CD4-positive, alpha-beta T cell treated with Interleukin-12 subunit alpha and Interleukin-12 subunit beta, for 1 hour (primary cell): ENCODE measurements around the gene ICOSLG.
"Not testable (repeated sequence)": the region's sequence is repeated elsewhere in the genome, so short reads cannot be mapped to it uniquely, and the experiment has no call there.

ENCODE experiments used
- DNase-seq: peaks from one replicate; pipeline ENCODE4 v3.0.0-alpha.2; 2020

Gene ICOSLG, protein sequence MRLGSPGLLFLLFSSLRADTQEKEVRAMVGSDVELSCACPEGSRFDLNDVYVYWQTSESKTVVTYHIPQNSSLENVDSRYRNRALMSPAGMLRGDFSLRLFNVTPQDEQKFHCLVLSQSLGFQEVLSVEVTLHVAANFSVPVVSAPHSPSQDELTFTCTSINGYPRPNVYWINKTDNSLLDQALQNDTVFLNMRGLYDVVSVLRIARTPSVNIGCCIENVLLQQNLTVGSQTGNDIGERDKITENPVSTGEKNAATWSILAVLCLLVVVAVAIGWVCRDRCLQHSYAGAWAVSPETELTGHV

DNA sequence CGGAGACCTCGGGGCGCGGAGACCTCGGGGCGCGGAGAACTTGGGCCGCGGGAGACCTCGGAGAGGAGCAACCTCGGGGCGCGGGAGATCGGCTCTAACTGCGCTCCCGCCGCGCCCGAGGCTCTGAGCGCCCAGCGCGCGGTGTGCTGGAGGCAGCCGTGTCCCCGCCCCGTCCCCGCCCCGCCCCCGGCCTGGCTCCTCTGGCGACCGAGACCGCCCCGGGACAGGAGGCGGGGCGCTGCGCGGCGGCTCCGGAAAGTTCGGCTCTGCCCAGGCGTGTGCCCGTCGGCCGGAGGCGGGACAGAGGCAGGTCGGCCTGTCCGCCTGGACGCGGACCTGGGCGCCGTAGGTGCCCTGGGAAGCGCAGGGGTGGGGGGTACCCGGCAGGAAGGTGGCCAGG, at the start of gene ICOSLG:
Gene ICOSLG (minus strand): TSS at position 102 of the 400 bp plus-strand sequence. CDS start 126 bp downstream, outside the sequence.
- not testable (repeated sequence) for DNase-seq

DNA sequence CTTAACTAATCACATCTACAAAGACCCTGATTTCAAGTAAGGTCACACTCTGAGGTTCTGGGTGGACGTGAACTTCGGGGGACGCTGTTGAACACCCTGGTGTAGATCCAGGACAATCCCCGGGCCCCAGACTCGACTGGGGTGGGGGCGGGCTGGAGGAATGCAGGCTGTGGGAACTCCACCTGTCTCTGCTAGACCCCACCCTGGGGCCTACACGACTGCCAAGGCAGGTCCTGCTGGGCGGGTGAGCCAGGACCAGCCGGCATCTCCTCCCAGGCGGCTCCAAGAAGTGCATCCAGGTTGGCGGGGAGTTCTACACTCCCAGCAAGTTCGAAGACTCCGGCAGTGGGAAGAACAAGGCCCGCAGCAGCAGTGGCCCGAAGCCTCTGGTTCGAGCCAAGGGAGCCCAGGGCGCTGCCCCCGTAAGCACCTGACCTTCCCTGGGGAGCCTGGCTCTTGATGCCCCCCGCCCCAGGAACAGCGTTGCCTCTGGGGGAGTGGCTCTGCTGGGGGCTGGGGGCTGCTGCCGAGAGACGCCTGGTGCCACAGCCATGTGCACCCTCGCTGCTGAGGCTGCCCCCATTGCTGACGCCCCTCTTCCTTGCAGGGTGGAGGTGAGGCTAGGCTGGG, 48.8 kb upstream of the ICOSLG start:
- no peak for DNase-seq

DNA sequence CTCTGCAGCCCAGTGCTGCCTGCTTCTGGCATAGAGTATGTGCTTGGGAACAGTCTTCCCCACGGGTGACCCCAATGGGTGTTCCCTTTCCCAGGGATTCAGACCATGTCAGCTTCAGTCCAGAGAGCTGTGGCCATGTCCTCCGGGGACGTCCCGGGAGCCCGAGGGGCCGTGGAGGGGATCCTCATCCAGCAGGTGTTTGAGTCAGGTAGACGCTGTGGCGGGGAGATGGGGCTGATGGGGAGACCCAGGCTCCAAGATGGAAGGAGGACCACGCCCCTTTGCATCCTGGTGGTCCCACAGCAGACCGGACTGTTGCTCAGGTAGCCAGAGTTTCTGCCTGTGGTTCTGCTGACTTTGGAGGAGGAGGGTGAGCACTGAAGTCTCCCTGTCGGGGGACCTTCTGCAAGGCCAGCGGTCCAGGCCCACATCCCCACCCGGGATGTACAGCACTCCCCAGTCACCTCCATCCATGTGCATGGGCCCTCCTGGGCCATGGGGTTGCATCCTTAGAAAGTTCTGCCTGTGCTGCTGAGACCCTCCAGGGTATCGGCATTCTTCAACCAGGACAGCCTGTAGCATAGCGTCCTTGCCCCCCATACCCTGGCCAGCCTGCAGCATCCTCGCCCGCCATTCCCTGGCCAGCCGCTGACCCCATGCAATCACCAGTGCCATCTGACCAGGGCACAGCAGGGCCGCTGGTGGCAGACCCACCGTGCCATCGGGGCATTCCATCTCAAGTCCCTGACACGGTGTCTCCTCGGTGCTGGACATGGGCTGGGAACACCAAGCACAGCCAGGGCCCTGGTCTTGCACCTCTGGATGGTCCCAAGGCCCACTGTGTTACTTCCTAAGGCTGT, 47.7 kb upstream of the ICOSLG start:
- no peak for DNase-seq

DNA sequence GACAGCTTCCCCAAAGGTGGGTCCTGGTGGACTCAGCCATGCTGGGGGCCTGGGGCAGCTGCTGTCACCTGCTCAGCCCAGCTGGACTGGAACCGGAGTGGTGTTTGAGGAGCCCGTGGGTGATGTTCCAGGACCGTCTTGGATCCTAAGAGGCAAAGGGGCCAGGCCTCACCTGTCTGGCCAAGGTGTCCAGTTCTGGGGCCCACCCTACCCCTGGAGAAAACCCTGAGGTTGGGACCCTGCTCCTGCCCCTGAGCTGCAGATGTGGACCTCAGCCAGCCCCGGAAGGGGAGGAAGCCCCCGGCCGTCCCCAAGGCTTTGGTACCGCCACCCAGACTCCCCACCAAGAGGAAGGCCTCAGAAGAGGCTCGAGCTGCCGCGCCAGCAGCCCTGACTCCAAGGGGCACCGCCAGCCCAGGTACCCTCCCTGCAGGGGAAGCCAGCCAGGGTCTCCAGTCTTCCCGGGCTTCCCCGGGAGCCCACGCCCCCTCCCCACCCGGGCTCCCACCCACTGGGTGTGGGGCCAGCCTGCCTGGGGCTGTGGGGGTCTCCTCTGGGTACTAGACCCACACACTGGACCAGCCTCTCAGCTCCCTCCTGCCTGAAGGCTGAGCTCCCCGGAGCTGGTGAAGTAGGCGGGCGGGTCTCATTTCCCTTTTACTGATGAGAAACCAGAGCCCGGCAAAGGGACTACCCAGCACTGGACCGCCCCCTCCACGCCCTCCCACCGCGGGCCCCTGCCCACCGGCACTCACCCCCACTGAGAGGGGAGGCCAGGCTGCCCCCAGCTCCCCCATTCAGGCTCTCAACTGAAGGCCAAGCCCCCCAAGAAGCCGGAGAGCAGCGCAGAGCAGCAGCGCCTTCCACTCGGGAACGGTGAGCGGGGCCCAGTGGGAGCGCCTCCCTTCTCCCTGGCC, 46.2 kb upstream of the ICOSLG start:
- DNase-seq, result no peak

DNA sequence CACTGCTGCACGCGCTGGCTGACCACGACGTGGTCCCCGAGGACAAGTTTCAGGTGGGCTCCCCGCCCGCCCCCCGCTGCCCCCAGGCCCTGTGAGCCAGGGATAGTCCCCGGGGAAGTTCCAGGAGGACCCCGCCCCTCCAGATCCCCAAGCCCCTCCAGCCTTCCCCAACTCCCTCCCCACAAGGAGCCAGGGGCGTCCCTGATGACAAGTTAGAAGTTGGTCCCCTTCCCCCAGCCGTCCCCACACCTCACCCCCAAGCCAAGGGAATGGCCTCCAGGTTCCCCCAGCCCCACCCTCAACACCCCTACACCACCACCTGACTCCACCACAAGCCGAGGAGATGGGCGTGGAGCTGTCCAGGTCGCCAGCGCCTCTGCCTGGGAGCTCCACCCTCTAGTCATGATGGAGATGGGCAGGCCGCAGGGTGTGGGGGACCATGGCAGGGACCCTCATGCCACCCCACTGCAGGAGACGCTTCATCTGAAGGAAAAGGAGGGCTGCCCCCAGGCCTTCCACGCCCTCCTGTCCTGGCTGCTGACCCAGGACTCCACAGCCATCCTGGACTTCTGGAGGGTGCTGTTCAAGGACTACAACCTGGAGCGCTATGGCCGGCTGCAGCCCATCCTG, 45.5 kb upstream of the ICOSLG start:
- DNase-seq, result no peak

DNA sequence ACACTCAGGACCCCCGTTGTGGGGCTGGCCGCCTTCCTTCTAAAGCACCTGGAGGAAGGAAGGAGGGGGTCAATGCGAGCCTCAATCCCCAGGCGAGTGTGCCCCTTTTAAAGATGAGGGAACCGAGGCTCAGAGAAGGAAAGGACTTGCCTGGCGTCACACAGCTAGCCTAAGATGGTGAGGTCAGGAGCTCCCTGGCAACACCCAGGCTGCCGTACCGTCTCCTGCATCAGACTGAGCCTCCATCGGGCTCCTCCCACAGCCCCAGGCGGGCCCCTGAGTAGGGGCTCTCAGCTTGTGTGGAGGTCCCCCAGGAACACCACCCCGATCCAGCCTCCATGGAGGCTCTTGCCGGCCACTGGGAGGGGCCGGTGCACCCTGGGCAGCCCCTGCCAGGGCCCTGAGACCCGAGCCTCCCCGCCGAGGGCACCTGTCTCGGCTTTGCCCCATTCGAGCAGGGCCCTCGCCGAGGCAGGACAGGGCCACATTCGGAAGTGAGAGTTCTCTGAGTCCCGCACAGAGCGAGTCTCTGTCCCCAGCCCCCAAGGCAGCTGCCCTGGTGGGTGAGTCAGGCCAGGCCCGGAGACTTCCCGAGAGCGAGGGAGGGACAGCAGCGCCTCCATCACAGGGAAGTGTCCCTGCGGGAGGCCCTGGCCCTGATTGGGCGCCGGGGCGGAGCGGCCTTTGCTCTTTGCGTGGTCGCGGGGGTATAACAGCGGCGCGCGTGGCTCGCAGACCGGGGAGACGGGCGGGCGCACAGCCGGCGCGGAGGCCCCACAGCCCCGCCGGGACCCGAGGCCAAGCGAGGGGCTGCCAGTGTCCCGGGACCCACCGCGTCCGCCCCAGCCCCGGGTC, 44.6 kb upstream of the ICOSLG start, which contains the start of gene AIRE:
Gene AIRE (plus strand): TSS at position 739 of the 855 bp plus-strand sequence. CDS start 131 bp downstream, outside the sequence.
- DNase-seq, result no peak

DNA sequence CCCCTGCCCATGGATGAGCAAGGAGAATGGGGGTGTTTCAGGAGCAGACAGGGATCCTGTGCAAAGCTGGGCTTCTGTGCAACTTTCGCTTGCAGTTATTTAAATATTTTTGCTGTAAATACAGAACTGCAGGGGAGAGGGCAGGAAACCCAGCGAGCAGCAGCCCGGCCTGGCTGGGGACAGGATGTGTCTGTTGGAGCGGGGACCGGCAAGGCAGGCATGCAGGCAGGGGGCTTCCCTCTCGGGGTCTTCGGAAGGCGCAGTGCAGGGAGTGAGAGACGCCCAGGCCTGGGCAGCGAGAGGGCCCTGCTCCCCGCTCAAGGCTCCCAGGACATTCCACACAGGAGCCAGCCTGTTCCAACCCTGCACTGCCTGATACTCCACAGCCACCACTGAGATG, 43.2 kb upstream of the ICOSLG start:
- no peak for DNase-seq

DNA sequence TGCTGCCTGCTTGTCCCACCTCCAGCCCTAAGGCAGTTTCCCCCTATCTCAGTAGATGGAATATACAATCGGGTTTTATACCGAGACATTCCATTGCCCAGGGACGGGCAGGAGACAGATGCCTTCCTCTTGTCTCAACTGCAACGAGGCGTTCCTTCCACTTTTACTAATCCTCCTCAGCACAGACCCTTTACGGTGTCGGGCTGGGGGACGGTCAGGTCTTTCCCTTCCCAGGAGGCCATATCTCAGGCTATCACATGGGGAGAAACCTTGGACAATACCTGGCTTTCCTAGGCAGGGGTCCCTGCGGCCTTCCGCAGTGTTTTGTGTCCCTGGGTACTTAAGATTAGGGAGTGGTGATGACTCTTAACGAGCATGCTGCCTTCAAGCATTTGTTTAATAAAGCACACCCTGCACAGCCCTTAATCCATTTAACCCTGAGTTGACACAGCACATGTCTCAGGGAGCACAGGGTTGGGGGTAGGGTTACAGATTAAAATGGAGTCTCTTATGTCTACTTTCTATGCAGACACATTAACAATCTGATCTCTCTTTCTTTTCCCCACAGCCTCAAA, 42.6 kb upstream of the ICOSLG start:
- DNase-seq, result not testable (repeated sequence)

DNA sequence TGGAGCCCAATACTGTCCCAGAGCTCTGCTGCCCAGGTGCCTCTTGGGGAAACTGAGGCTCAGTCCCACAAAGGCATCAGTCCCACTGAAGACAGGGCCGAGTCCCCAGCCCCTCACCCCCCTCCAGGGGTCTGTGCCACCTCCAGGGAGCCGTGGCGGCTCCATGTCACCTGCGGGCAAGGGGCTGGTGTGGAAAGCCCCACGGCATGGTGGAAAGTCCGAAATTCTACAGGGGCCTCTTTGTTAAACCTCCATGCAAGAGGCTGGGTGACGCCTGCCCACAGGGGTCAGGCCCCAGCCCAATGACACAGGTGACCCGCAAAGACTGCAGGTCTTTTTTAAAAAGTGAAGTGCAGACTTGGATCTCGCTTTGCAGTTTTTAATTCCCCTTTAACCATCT, 41.6 kb upstream of the ICOSLG start:
- DNase-seq, result no peak

DNA sequence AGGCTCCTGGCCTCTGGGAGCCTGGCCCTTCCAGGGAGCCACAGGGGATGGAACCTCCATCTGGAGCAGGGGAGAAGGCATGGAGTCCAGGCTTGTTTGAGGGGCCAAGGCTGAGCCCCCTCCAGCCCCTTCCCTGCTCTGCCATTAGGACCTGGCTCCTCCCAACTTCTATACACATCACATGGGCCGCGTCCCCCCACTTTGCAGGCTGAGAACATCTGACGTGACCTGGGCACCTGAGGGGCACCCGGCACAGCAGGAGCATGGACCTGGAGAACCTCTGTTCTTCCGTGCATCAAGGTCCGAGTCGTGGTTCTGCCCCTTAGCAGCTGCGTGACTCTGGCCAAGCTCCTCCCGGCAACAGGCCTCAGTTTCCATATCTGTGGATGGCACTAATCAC, 41.1 kb upstream of the ICOSLG start:
- no peak for DNase-seq

DNA sequence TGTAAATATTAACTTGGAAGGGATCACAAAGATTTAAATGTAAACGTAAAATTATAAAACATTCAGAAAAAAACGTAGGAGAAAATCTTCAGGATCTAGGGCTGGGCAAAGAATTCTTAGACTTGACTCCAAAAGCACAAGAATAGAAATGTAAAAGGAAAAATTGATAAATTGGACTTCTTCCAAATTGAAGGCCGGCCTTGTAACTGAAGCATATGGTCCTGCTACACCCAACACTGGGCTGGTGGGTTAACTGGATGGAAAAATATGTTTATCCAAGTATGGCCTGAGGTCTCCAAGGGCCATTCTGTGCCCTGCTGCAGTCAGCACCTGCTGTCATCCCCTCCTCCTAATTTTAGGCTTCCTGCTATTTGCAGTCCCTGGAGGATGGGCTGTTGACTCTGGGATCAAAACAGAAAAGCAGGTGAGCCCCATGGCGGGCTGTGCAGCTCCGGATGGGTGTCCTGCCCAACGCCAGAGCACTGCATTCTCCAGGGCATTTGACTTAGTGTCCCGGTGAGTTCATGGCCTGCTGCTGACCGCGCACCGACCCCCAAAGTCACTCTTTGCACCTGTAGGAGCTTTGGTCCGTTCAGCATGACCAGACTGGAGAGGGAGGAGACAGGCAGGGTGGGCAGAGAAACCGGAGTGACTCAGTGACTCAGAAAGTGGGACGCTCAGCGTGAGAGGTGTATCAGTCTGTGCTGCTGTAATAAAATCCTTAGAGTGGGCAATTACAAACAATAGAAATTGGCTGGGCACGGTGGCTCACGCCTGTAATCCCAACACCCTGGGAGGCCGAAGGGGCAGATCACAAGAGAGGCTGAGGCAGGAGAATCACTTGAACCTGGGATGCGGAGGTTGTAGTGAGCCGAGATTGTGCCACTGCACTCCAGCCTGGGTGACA, 38.9 kb upstream of the ICOSLG start:
- DNase-seq, result no peak

DNA sequence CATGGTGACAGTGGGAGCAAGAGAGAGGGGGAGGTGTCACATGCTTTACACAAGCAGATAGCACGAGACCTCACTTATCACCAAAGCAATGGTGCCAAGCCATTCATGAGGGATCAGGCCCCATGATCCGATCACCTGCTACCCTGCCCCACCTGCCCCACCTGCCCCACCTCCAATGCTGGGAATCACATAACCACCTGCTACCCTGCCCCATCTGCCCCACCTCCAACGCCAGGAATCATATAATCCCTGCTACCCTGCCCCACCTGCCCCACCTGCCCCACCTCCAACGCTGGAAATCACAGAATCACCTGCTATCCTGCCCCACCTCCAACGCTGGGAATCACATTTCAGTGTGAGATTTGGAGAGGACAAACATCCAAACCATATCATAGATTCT, 34.3 kb upstream of the ICOSLG start:
- no peak for DNase-seq

DNA sequence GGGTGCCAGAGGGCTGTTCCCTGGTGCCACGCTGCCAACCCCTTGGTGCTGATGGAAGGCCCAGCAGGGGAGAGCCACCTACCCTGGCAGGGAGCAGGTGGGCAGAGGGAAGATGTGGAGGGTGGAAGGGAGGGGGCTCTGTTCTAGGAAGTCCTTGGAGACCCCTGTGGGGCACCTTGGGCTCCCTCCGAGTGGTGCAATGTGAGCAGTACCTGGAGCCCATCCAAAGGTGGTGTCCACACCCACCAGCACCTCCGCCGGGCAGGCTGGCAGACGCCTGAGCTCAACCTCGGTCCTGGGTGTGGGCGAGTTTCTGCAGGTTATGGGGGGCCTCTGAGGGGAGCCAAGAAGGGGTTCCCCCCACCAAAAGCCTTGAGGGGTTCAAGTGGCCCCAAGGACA, 32.3 kb upstream of the ICOSLG start:
- DNase-seq, result no peak

DNA sequence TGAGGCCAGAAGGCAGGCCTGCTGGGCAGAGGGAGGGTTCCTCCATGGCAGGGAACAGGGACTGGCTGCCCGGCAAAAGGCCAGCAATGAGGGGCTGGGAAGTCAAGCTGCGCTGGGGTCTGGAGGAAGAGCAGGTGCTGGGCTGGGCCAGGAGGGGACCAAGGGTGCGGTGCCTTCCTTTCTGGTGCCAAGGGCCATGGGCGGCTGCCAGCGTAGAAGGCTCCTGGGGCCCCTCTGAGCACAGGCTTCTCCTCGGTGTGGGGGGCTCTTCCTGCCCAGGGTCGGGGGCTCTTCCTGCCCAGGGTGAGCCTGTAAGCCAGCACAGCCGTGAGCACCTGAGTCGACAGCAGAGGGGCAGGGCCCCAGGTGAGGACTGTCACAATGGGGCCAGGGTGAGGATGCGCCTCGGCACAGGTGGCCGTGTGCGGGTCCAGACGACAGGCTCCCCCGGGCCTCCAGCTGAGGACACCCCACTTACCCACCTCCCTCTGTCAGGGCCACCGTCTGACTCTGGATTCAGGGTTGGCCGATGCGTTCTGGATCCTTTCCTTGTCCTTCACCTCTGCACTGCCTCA, 31.6 kb upstream of the ICOSLG start:
- DNase-seq, result no peak

DNA sequence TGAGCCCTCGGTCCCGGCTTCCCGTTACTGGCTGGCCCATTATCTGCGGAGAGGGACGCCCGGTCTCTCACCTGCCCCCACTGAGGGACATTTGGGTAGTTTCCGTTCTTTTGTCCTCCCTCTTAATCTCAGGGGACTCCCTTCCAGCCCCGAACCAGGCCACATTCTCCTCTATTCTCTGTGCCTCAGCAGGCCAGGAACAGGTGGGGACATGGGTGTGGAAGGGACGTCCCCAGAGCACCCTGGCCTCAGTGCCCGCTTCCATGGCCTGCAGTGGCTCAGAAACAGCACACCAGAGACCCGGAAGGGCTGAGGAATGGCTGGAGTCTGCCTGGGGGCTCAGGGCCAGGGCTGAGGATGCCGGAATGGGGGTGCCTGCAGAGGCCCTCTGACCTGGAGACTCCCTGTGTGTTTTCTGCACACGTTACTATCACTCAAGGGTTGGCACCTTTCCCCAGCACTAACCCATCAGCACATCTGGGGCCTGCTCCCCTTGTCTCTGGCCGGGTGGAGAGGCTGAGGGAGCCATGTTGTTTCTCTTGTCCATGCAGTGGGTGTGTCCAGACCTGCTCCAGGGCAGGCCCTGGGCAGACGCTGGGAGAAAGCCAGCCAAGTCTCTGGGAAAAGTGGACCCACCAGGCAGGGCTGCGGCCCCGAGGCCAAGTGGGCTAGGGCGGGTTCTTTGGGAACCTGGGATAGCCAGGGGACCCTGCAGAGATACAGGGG, 31.0 kb upstream of the ICOSLG start:
- DNase-seq, result no peak

DNA sequence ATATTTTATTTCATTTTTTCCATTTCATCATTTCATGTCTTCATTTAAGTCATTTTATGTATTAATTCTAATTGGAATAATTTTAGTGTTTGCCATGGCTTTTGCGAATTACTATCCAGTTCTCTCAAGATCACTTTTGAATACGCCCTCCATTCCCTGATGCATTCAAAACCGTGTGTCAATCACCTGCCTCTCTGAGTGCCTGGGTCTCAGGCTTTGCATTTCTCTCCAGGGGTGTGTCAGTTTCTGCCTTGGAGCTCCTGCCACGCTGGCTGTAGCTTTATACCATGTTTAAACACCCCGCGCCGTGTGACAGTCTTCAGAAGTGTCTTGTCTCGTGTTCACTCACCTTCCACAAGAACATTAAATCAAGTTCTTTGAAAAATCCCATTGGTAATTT, 28.3 kb upstream of the ICOSLG start:
- DNase-seq, result no peak

DNA sequence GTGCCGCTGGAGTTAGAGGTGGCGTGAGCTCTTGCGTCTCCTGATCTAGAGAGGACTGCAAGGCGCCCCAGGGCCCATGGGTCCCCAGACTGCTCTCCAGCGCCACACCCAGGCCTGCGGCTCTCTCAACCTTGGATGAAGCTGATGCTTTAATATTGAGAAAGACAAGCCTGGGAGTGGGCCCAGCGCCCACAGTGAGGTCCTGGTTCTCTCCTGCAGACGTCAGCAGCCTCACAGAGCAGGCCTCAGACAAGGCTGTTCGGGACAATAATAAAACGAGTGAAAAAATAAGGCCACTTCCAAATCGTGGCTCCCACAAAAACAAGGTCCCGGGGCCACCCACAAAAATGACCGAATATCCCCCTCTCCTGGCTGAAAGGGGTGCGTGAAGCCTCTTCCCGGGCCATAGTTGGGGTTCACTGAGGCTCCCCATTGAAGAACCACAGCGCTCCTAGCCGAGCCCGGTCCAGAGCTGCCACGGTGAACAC, 27.0 kb upstream of the ICOSLG start:
- peak; percentile 37 for DNase-seq

DNA sequence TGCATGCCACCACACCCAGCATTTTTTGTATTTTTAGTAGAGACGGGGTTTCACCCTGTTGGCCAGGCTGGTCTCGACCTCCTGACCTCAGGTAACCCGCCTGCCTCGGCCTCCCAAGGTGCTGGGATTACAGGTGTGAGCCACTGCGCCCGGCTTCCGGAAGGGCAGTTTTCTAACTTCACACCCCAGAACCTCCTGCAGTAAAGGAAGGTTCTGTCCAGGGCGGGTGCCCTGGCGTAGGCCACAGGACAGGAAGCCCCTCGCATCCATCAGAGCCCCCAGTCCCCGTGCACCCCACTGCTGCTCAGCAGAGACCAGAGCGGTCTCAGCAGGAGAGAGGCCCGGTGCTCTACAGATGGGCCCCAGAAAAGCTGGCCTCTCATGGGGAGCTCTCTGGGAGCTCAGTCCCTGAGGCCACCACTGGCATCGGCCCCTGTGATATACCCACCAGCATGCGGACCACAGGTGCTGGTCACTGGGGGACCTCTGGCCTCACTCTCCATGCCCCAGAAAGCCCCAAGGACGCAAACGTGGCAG, 25.1 kb upstream of the ICOSLG start:
- no peak for DNase-seq
